Nephron (organoid): ENCODE results near the gene S100A1.
"Not testable (repeated sequence)": the region's sequence is repeated elsewhere in the genome, so short reads cannot be mapped to it uniquely, and the experiment has no call there.

ENCODE experiments used
- H3K27ac Mint-ChIP-seq, 3 experiments: 2 replicates each; pipeline ENCODE4 v1.8.0; 2020; ENCODE audit warnings: mixed read lengths in 3 of 3, mild to moderate bottlenecking in 2 of 3, moderate library complexity in 1 of 3
- H3K27me3 Mint-ChIP-seq: 2 replicates; pipeline ENCODE4 v1.8.0; 2021; ENCODE audit warnings: low read depth, mild to moderate bottlenecking, moderate library complexity, mixed read lengths
- H3K36me3 Mint-ChIP-seq: 2 replicates; pipeline ENCODE4 v1.8.0; 2020; ENCODE audit warnings: low read depth, mixed read lengths
- H3K4me1 Mint-ChIP-seq: 2 replicates; pipeline ENCODE4 v1.8.0; 2020; ENCODE audit warnings: mixed read lengths
- H3K4me3 Mint-ChIP-seq, 3 experiments: 2 replicates each; pipeline ENCODE4 v1.8.0; 2020; ENCODE audit warnings: mild to moderate bottlenecking in 3 of 3, mixed read lengths in 3 of 3, moderate library complexity in 2 of 3
- H3K9me3 Mint-ChIP-seq: 2 replicates; pipeline ENCODE4 v1.8.0; 2020; ENCODE audit warnings: mixed read lengths
- TF ChIP-seq, protein P1 (sequence below), 3 experiments: fragments of 200-600 bp; sonication (generic); IDR thresholded peaks; one replicate each; pipeline ENCODE4 v1.5.0; 2021; ENCODE audit warnings: antibody characterized with exemption in 3 of 3; ENCODE audit not compliant: unreplicated experiment in 3 of 3

The S100A1 gene

DNA sequence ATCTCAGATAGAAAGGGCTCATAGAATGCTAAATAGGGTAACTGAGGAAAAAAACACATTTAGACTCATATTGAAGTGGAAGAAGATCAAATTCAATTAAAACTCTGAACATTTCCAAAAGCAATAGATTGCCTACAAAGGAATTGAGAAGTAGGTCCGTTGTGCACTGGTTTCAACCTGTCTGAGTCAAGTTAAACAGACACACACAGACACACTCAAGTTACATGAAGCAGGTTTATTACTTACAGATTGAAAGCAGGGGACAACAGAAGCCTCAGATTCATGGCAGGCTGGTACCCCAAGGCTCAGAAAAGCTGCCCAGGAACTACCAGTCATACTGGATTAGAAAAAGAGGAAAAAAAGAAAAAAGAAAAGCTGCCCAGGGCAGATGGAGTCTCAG lies 41.9 kb upstream of the S100A1 start:
- Mint-ChIP-seq H3K4me1 (peaks cover 5% of the 10 kb centered on the region), H3K27me3 (no peaks in the 10 kb centered on the region), H3K9me3 (no peaks in the 10 kb centered on the region), H3K27ac (peak overlapping the region in 2 of 3 experiments; percentile 12 to 17), H3K4me3 (no peak overlapping the region), H3K36me3 (no peaks in the 10 kb centered on the region)
- TF ChIP-seq, protein P1, sequence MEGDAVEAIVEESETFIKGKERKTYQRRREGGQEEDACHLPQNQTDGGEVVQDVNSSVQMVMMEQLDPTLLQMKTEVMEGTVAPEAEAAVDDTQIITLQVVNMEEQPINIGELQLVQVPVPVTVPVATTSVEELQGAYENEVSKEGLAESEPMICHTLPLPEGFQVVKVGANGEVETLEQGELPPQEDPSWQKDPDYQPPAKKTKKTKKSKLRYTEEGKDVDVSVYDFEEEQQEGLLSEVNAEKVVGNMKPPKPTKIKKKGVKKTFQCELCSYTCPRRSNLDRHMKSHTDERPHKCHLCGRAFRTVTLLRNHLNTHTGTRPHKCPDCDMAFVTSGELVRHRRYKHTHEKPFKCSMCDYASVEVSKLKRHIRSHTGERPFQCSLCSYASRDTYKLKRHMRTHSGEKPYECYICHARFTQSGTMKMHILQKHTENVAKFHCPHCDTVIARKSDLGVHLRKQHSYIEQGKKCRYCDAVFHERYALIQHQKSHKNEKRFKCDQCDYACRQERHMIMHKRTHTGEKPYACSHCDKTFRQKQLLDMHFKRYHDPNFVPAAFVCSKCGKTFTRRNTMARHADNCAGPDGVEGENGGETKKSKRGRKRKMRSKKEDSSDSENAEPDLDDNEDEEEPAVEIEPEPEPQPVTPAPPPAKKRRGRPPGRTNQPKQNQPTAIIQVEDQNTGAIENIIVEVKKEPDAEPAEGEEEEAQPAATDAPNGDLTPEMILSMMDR (IDR thresholded peaks at IDR 0.05; ENCODE audit: unreplicated experiment in 3 of 3): no peak

DNA sequence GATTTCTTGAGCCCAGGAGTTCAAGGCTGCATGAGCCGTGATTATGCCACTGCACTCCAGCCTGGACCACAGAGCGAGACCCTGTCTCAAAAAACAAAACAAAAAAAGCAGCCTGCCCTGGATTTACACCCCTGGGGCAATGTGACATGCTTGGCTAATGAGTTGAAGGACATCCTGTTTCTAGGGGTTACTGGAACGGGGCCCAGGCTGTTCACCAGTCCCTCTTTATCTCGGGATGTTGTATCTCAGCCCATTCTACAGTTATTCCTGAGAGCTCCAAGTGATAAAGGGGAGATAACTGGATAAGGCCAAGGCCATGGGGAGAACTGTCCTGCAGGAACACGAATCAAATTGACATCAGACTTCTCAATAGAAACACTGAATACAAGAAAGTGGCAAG lies 40.9 kb upstream of the S100A1 start:
- no peaks in the 10 kb centered on the region for H3K9me3 Mint-ChIP-seq
- no peak overlapping the region for H3K27ac Mint-ChIP-seq
- no peak overlapping the region for H3K4me3 Mint-ChIP-seq
- peaks cover 5% of the 10 kb centered on the region for H3K4me1 Mint-ChIP-seq
- H3K36me3 Mint-ChIP-seq: no peaks in the 10 kb centered on the region
- TF ChIP-seq, protein P1 (IDR thresholded peaks at IDR 0.05; ENCODE audit: unreplicated experiment in 3 of 3): no peak
- H3K27me3 Mint-ChIP-seq: no peaks in the 10 kb centered on the region

DNA sequence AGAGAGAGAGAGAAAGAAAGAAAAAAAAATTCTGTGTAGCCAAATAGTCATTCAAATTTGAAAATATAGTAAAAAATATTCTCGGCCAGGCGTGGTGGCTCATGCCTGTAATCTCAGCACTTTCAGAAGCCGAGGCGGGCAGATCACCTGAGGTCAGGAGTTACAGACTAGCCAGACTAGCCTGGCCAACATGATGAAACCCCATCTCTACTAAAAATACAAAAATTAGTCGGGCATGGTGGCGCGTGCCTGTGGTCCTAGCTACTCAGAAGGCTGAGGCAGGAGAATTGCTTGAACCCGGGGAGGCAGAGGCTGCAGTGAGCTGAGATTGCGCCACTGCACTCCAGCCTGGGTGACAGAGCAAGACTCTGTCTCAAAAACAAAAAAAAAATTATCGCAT lies 40.2 kb upstream of the S100A1 start:
- H3K9me3 Mint-ChIP-seq, H3K27ac Mint-ChIP-seq, H3K4me3 Mint-ChIP-seq, H3K36me3 Mint-ChIP-seq, H3K27me3 Mint-ChIP-seq: not testable (repeated sequence)
- peaks cover 12% of the 10 kb centered on the region for H3K4me1 Mint-ChIP-seq

DNA sequence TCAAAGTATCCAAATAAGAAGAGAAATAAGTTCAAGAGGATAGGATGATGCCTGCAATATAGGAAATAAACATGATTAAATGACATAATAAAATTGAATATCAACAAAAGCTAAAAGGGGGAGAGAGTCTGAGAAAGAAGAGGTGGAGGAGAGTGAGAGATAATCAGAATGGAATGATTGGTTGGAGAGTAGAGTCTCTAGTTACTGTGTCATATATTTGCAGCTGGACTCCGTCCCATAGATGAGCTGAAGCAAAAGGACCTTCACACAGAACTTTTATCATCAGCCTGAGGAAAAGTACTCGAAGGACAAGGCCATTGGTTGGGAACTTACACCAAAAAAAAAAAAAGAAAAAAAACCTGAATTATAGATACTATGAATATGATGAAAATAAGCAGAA lies 39.8 kb upstream of the S100A1 start:
- peaks cover 13% of the 10 kb centered on the region for H3K4me1 Mint-ChIP-seq
- H3K27ac Mint-ChIP-seq: no peak overlapping the region
- H3K36me3 Mint-ChIP-seq: no peaks in the 10 kb centered on the region
- no peak overlapping the region for H3K4me3 Mint-ChIP-seq
- no peaks in the 10 kb centered on the region for H3K27me3 Mint-ChIP-seq
- no peaks in the 10 kb centered on the region for H3K9me3 Mint-ChIP-seq
- TF ChIP-seq, protein P1 (IDR thresholded peaks at IDR 0.05; ENCODE audit: unreplicated experiment in 3 of 3): no peak

DNA sequence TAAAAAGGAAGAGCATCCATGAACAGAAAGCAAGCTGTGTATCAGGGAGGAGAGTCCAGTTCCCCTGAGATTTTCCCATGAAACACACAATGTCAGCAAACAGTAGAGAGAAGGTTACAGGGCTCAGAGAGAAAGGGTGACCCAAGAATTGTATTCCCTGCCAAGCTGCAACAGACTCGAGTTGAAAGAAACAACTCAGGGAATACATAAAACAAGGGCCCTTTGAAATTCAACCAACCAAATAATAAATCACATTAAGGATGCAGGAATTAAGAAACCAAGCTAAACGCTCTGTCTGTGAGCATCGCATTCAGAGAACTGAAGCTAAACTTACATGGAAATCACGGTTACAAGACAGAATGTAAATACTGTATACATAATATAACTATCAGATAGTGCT lies 35.5 kb upstream of the S100A1 start:
- TF ChIP-seq, protein P1 (IDR thresholded peaks at IDR 0.05; ENCODE audit: unreplicated experiment in 3 of 3): no peak
- Mint-ChIP-seq H3K4me1 (peaks cover 7% of the 10 kb centered on the region), H3K4me3 (no peak overlapping the region), H3K9me3 (no peaks in the 10 kb centered on the region), H3K27ac (peak overlapping the region; percentile 55 to 65 (median 65)), H3K27me3 (peaks cover 2% of the 10 kb centered on the region), H3K36me3 (no peaks in the 10 kb centered on the region)

DNA sequence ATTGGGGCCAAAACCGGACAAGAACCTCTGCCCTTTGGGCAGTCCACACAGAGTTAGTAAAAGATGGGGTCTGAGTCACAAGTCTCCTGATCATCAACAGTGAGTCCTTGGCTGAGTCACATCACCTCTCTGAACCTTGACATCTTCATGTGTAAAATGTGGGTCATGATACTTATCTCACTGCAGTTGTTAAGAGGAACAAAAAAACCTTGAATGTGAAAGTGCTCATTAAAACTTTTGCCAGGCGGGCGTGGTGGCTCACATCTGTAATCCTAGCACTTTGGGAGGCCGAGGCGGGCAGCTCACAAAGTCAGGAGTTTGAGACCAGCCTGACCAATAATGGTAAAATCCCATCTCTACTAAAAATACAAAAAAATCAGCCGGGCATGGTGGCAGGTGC lies 31.0 kb upstream of the S100A1 start:
- Mint-ChIP-seq H3K27me3 (peaks cover 3% of the 10 kb centered on the region), H3K27ac (no peak overlapping the region), H3K4me3 (no peak overlapping the region), H3K36me3 (no peaks in the 10 kb centered on the region), H3K4me1 (peaks cover 13% of the 10 kb centered on the region), H3K9me3 (no peaks in the 10 kb centered on the region)
- TF ChIP-seq, protein P1 (IDR thresholded peaks at IDR 0.05; ENCODE audit: unreplicated experiment in 3 of 3): no peak
